Activated CD4-positive, alpha-beta memory T cell treated with anti-CD3 and anti-CD28 coated beads, Interleukin-2, amount 10 ng/mL, durations not matched to agents 7 days and 5 days (primary cell): ENCODE data around the gene PROM2. TPM values are rescaled to one million over a fixed set of nuclear protein-coding genes. Genes with fewer than 3 reads are reported as not detected.

Source experiments
- CTCF ChIA-PET: fragments of 350-600 bp; sonication (Branson Sonifier 250); formaldehyde crosslinking; loops from one replicate; lab custom pipeline; 2021; ENCODE audit warnings: antibody characterized with exemption, inconsistent platforms; lab: Charles Lee
- POLR2A ChIA-PET: fragments of 350-600 bp; sonication (Branson Sonifier 250); formaldehyde crosslinking; loops from one replicate; lab custom pipeline; 2021; ENCODE audit warnings: antibody characterized with exemption; lab: Charles Lee
- DNase-seq: peaks from one replicate; pipeline ENCODE4 v3.0.0-alpha.2; 2020
- H3K27ac Mint-ChIP-seq: one replicate; pipeline ENCODE4 v1.8.0; 2021; ENCODE audit warnings: mild to moderate bottlenecking, mixed read lengths
- H3K27me3 Mint-ChIP-seq: one replicate; pipeline ENCODE4 v1.8.0; 2021; ENCODE audit warnings: mixed read lengths
- H3K36me3 Mint-ChIP-seq: one replicate; pipeline ENCODE4 v1.8.0; 2021; ENCODE audit warnings: low read depth, mixed read lengths
- H3K4me1 Mint-ChIP-seq: one replicate; pipeline ENCODE4 v1.8.0; 2021; ENCODE audit warnings: mixed read lengths
- H3K4me3 Mint-ChIP-seq: one replicate; pipeline ENCODE4 v1.8.0; 2021; ENCODE audit warnings: mild to moderate bottlenecking, mixed read lengths
- H3K9me3 Mint-ChIP-seq: one replicate; pipeline ENCODE4 v1.8.0; 2021; ENCODE audit warnings: mixed read lengths
- total RNA-seq, 2 experiments: library from RNA; stranded (reverse); gene quantifications; one replicate each; pipeline ENCODE4 v1.2.3, GENCODE V29; 2021

The PROM2 gene
- total RNA-seq, 2 experiments from 2014 or later: 0.15 to 0.18 TPM

DNA sequence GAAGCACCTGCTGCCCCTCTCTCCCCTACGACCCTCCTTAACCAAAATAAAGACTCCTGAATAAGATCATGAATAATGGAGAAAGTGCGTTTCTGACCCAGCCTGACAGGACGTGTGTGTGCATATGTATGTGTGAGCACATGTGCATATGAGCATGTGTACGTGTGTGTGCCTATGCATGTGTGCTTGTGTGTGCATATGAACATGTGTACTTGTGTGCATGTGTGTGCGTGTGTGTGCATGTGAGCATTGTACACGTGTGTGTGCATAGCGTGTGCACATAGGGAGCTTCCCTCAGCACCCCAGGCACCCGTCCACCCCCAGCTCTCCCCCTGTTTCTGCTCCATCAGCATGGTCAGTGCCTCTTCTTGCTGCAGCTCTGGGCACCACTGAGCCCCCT lies 33.6 kb downstream of the PROM2 start:
- CTCF ChIA-PET: no interaction called here
- no peaks in the 10 kb centered on the region for H3K27me3 Mint-ChIP-seq
- H3K9me3 Mint-ChIP-seq: no peaks in the 10 kb centered on the region
- no peaks in the 10 kb centered on the region for H3K4me1 Mint-ChIP-seq
- no peak for DNase-seq
- no peak overlapping the region for H3K4me3 Mint-ChIP-seq
- H3K27ac Mint-ChIP-seq: no peak overlapping the region
- H3K36me3 Mint-ChIP-seq: no peaks in the 10 kb centered on the region
- POLR2A ChIA-PET: no interaction called here

DNA sequence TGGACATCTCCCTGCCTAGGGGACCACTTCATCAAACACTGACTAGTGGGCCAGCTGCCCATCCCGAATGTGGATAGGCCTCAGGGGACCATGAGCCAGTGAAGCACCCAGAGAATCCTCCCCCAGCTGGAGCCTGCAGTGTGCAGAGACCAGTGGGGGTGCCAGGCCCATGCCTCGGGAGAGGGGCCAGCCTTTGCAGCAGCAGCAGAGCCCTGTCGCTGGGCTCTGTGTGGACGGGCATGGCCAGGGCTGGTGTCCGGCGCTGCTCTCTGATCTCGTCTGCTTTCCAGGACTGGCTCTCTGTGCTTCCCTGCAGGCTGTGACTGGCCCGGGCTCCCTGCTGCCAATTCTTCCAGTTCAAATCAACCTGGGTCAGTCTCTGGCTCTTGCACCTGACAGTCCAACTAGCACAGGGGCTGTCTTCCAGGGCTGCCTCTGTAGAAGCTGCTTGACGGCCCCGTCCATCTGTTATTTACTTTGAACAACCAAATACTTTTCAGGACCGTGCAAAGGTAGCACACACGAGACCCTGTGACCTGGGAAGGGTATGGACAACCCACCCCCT lies 34.3 kb downstream of the PROM2 start:
- Mint-ChIP-seq H3K36me3 (no peaks in the 10 kb centered on the region), H3K4me3 (no peak overlapping the region), H3K27ac (no peak overlapping the region), H3K4me1 (no peaks in the 10 kb centered on the region), H3K9me3 (no peaks in the 10 kb centered on the region), H3K27me3 (no peaks in the 10 kb centered on the region)
- no peak for DNase-seq
- POLR2A ChIA-PET: no interaction called here
- CTCF ChIA-PET: no interaction called here

GRCh38 chr2:95309599-95309998 lies 35.4 kb downstream of the PROM2 start:
- Mint-ChIP-seq H3K4me1 (no peaks in the 10 kb centered on the region), H3K4me3 (no peak overlapping the region), H3K27ac (no peak overlapping the region), H3K36me3 (no peaks in the 10 kb centered on the region), H3K27me3 (no peaks in the 10 kb centered on the region), H3K9me3 (no peaks in the 10 kb centered on the region)
- ChIA-PET POLR2A (no interaction called here), CTCF (no interaction called here)
- no peak for DNase-seq

GRCh38 chr2:95310216-95310615 lies 36.0 kb downstream of the PROM2 start:
- ChIA-PET POLR2A (no interaction called here), CTCF (no interaction called here)
- H3K27ac Mint-ChIP-seq: no peak overlapping the region
- no peak overlapping the region for H3K4me3 Mint-ChIP-seq
- no peaks in the 10 kb centered on the region for H3K27me3 Mint-ChIP-seq
- DNase-seq: no peak
- no peaks in the 10 kb centered on the region for H3K4me1 Mint-ChIP-seq
- H3K36me3 Mint-ChIP-seq: no peaks in the 10 kb centered on the region
- H3K9me3 Mint-ChIP-seq: no peaks in the 10 kb centered on the region

DNA sequence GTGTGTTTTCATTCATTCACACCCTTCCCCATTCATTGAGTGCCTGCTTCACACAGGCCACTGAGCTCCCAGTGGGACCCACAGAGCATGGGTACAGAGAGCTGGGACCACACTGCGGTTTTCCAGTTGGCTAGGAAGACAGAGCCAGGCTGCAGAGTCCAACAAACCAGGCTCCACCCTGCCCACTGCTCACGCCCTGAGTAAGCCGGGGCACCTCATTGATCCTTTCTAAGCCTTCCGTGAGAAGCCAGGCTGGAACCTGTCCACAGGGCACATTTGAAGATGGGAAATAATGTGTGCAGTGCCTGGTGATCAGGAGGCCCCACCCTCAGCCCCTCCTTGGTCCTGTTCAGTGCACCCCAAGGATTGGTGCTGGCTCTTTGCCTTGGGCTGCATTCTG lies 36.4 kb downstream of the PROM2 start:
- DNase-seq: no peak
- H3K9me3 Mint-ChIP-seq: no peaks in the 10 kb centered on the region
- no peaks in the 10 kb centered on the region for H3K4me1 Mint-ChIP-seq
- ChIA-PET POLR2A (no interaction called here), CTCF (no interaction called here)
- no peak overlapping the region for H3K4me3 Mint-ChIP-seq
- no peak overlapping the region for H3K27ac Mint-ChIP-seq
- H3K36me3 Mint-ChIP-seq: no peaks in the 10 kb centered on the region
- no peaks in the 10 kb centered on the region for H3K27me3 Mint-ChIP-seq

DNA sequence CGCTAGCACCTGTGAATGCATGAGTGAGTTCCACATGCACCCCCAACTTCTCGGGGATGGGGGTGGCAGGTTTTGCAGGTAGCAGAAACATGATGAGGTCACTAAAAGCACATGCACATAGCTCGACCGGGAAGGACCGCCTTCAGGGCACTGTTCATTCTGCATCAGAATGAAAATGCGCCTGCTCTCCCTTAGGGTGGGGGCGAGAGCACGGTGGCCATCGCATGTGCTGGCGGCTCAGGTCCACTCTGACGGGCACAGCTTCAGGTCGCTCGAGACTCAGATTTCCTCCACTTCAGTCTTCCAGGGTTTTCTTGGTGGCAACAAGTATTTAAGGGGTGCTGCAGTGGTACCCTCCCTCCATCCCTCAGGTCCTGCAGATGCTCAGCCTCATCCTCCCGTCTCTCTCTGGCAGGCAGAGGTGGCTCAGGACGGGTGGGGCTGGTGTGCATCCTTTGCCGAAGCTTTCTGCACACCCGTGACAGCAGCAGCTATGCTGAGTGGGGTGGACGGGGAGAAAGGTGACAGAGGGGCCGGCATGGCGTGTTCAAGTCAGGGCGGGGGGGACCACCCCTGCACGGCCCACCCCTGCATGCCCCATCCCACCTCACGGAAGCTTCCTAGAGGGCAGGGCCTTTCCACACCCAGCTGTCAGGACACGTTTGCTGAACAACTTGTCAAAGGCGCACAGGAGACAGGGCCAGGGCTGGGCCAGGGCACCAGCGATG lies 37.7 kb downstream of the PROM2 start:
- no peaks in the 10 kb centered on the region for H3K36me3 Mint-ChIP-seq
- no peaks in the 10 kb centered on the region for H3K27me3 Mint-ChIP-seq
- H3K4me3 Mint-ChIP-seq: no peak overlapping the region
- POLR2A ChIA-PET: no interaction called here
- no peaks in the 10 kb centered on the region for H3K4me1 Mint-ChIP-seq
- H3K27ac Mint-ChIP-seq: no peak overlapping the region
- DNase-seq: no peak
- no peaks in the 10 kb centered on the region for H3K9me3 Mint-ChIP-seq
- CTCF ChIA-PET: no interaction called here

DNA sequence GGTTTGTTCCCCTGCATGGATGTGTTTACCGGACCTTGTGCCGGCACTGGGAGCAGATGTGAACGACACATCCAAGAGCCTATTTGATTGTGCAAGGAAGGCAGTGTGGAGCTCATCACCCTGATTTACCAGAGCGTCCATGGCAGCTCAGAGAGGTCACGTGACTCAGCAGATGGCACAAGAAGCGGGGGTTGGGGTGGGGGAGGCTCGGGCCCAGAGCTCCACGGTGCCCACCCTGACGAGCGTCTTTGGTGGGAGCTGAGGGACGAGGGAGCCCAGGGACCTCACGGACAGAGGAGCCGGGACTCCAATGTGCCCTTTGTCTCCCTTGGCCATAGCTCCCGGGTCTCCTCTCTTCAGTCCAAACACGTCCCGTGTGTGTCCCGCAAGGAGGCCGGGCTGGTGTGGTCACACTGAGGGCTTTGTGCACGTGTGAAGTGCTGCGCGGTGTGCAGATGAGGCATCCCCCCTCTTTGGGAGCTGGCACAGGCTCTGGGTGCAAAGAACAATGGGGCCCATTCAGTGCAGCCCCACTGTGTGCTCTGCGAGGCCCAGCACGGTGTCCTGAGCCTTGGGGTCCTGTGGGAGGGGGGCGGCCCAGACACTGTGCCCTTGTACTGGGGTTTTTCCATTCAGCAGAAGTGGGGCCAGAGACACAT lies 38.4 kb downstream of the PROM2 start:
- Mint-ChIP-seq H3K27ac (no peak overlapping the region), H3K9me3 (no peaks in the 10 kb centered on the region), H3K4me1 (no peaks in the 10 kb centered on the region), H3K36me3 (no peaks in the 10 kb centered on the region), H3K27me3 (no peaks in the 10 kb centered on the region), H3K4me3 (no peak overlapping the region)
- POLR2A ChIA-PET: no interaction called here
- CTCF ChIA-PET: no interaction called here
- no peak for DNase-seq

GRCh38 chr2:95313296-95314131 lies 39.3 kb downstream of the PROM2 start:
- ChIA-PET CTCF (no interaction called here), POLR2A (no interaction called here)
- H3K36me3 Mint-ChIP-seq: no peaks in the 10 kb centered on the region

DNA sequence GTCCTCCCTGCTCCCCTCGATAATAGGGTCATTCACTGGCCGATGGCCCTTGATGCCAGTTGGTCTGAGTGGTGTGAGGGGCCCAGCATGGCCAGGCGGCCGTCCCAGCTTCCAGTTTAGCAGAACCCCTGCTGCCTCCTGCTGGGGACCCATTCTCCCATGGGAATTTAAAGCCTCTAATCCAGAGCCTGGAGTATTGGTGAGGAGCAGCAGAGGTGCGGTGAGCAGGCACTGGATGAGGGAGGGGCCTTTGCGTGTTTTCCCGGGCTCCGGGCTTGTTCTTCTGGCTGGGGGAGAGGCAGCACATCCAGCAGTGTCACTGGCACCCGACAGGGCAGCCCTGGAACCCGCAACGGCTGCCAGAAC lies 40.3 kb downstream of the PROM2 start:
- POLR2A ChIA-PET: no interaction called here
- H3K4me3 Mint-ChIP-seq: no peak overlapping the region
- DNase-seq: no peak
- no peaks in the 10 kb centered on the region for H3K9me3 Mint-ChIP-seq
- H3K36me3 Mint-ChIP-seq: no peaks in the 10 kb centered on the region
- no peaks in the 10 kb centered on the region for H3K4me1 Mint-ChIP-seq
- H3K27ac Mint-ChIP-seq: no peak overlapping the region
- CTCF ChIA-PET: no interaction called here
- no peaks in the 10 kb centered on the region for H3K27me3 Mint-ChIP-seq

More at GRCh38 chr2:95313296-95314131, 39.3 kb downstream of the PROM2 start:
- no peaks in the 10 kb centered on the region for H3K9me3 Mint-ChIP-seq
- H3K27me3 Mint-ChIP-seq: no peaks in the 10 kb centered on the region
- no peaks in the 10 kb centered on the region for H3K4me1 Mint-ChIP-seq
- DNase-seq: no peak
- H3K4me3 Mint-ChIP-seq: no peak overlapping the region
- H3K27ac Mint-ChIP-seq: no peak overlapping the region

GRCh38 chr2:95314964-95315611 lies 40.8 kb downstream of the PROM2 start:
- DNase-seq: no peak
- Mint-ChIP-seq H3K36me3 (no peaks in the 10 kb centered on the region), H3K9me3 (no peaks in the 10 kb centered on the region), H3K4me3 (no peak overlapping the region), H3K27ac (no peak overlapping the region), H3K27me3 (no peaks in the 10 kb centered on the region), H3K4me1 (no peaks in the 10 kb centered on the region)
- CTCF ChIA-PET: no interaction called here
- POLR2A ChIA-PET: no interaction called here

- Mint-ChIP-seq H3K27me3 (no peaks in the 10 kb centered on the region), H3K27ac (no peak overlapping the region), H3K9me3 (no peaks in the 10 kb centered on the region), H3K4me1 (no peaks in the 10 kb centered on the region), H3K4me3 (no peak overlapping the region), H3K36me3 (no peaks in the 10 kb centered on the region)
- ChIA-PET POLR2A (no interaction called here), CTCF (no interaction called here)
- no peak for DNase-seq
These were observed 41.7 kb downstream of the PROM2 start for GRCh38 chr2:95315801-95316411.

GRCh38 chr2:95316466-95317122 lies 42.3 kb downstream of the PROM2 start:
- Mint-ChIP-seq H3K27ac (no peak overlapping the region), H3K9me3 (no peaks in the 10 kb centered on the region), H3K36me3 (no peaks in the 10 kb centered on the region), H3K4me3 (no peak overlapping the region), H3K4me1 (no peaks in the 10 kb centered on the region), H3K27me3 (no peaks in the 10 kb centered on the region)
- POLR2A ChIA-PET: no interaction called here
- DNase-seq: no peak
- CTCF ChIA-PET: no interaction called here
